HG03571 (cell line): ENCODE results near the gene SPDYE6.
"Not testable (repeated sequence)": the region's sequence is repeated elsewhere in the genome, so short reads cannot be mapped to it uniquely, and the experiment has no call there.

Experiments
- ATAC-seq: cut with Tn5 transposase; IDR thresholded peaks from one replicate; pipeline ENCODE4 v1.9.1; 2021; ENCODE audit not compliant: unreplicated experiment

SPDYE6 gene

DNA sequence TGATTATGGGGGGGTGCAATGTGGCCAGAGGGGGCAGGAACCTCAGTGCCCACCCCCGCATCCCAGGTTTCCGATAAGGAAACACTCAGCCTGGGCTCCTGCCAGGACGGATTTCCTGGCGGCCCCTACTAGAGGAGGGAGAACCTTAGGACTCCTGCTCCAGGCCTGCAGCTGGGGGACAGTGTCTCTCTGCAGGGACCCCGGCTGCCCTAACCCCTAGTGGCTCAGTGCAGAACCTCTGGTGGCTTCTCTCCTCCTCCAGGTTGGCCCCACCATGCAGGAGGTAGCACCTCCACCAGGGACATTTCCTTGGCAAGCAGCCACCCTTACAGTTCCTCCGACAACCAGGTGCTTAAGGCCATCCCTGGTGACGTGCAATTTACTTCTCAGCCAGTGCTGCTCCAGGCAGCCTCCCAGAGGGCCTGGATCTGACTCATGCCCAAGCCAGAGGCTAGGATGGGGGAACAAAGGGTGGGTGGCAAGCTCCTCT, 37.7 kb downstream of the SPDYE6 start:
- no peak for ATAC-seq

DNA sequence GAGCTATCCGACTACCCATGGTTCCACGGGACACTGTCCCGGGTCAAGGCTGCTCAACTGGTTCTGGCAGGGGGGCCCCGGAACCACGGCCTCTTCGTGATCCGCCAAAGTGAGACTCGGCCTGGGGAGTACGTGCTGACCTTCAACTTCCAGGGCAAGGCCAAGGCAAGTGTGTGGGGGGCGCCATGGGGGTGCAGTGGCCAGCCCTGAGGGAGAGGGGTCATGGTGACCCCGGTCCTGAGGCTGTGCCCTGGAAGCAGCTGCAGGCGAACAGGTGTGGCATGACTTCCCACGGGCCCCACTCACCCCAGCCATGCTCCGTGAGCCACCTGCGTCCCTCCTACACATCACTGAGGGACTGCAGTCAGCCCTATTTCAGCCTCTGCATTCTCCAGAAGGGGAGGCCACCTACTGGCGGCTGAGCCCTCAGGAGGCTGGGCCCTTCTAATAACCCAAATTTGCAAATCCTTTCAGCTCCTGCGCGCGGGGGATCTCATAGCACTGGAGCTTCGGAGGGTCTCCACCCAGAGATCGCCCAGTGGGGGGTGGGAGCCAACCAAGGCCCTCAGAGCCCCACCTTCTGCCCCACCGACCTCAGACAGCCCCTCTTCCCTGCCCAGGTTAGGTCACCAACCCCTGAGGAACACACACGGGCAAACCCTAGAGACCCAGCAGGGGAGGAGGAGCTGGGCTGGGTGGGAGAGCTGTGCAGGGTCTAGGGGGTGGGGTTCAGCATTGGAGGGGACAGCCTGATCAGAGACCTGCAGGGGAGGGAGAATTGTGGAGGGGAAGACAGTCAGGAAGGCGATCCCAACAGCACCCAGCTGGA, 38.8 kb downstream of the SPDYE6 start:
- no peak for ATAC-seq

DNA sequence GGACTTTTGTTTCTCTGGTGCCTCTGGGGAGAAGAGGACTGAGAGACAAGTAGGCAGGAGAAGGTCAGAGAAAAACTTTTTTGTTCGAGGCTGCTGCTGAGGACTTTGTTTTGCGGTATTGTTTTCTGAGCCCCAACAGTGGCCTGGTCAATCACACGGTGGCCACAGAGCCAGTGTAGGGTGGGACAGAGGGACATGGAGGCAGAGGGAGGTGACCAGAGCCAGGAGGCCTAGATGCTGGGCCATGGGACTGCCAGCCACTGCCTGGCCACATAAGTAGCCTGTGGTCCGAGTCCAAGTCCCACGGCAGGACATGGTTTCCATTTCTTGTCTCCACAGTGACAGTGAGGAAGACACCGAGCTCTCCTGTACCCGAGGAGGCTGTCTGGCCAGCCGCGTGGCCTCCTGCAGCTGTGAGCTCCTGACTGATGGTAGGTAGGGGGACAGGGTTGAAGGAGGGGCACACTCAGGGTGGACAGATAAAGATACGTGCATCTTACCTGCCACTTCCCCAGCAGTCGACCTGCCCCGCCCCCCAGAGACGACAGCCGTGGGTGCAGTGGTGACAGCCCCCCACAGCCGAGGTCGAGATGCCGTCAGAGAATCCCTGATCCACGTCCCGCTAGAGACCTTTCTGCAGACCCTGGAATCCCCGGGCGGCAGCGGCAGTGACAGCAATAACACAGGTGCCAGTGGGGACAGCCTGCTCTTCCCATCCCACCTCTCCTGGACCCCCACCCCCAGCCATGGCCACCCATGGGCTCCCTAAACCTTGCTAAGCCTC, 42.1 kb downstream of the SPDYE6 start:
- ATAC-seq, result no peak

DNA sequence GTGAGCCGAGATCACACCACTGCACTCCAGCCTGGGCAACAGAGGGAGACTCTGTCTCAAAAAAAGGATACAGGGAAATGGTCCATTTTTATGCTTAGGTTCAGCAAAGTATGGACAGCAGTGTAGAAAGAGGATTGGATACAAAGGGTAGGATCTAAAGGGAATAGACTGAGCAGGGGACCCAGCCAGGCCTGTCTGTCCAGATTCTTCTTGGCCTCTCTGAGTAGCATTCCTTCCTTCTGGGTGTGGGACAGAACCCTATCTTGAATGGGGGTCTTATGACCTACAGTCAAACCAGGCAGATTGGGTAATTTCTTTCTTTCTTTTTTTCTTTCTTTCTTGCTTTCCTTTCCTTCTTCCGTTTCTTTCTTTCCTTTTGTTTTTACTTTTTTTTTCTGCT, 43.9 kb downstream of the SPDYE6 start:
- ATAC-seq, result no peak

DNA sequence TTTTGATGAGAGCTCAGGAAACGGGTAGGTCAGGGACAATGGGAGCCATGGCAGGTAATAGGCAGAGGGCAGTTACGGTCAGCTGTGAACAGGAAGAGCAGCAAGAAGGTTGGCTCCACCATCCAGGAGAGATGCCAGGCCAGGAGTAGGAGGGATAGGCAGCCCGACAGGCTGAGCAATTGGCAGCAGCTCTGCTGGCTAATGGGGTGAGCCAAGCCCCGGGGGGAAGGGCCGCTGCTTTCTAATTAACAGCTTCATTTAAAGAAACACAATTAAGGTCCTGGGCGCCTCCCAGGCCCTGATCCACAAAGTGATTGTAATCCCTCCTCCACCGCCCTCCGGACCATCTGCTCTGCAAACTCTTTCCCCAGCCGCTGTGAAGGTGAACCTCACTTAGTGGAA, 45.8 kb downstream of the SPDYE6 start:
- ATAC-seq, result no peak

DNA sequence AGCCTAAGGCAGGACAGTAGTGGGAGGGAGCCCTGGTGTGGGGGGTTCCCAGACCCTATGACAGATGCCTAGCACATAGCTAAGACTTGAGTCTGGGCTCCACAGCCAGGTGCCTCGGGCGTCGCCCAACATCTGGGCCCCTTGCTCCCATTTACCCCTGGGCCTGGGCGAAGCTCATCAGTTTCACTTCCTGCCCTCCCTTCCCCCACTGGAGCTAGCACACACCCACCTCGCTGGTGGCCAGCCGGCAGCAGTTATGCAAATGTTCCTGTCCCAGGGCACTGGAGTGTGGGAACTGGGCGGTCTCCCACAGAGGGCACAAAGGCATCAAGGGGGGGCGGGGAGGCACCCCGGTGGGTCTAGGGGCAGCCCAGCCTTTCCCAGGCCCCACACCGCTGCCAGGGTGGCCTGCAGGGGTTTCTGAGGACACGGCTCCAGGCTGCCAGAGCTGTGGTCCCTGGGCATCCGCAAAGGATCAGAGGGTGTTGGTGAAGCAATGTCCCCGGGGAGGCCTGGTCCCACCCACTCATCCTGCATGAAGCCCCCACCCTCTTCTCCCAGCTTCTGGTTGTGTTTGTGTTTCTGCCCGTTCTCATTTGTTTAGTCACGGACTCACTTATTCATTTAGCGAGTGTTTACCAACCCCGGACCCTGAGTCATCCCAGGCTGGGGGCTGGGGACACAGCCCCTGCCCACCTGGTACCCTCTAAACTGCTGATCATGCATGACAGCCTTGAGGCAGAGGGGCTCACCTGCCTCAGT, 49.1 kb downstream of the SPDYE6 start:
- peak; percentile 76 for ATAC-seq

DNA sequence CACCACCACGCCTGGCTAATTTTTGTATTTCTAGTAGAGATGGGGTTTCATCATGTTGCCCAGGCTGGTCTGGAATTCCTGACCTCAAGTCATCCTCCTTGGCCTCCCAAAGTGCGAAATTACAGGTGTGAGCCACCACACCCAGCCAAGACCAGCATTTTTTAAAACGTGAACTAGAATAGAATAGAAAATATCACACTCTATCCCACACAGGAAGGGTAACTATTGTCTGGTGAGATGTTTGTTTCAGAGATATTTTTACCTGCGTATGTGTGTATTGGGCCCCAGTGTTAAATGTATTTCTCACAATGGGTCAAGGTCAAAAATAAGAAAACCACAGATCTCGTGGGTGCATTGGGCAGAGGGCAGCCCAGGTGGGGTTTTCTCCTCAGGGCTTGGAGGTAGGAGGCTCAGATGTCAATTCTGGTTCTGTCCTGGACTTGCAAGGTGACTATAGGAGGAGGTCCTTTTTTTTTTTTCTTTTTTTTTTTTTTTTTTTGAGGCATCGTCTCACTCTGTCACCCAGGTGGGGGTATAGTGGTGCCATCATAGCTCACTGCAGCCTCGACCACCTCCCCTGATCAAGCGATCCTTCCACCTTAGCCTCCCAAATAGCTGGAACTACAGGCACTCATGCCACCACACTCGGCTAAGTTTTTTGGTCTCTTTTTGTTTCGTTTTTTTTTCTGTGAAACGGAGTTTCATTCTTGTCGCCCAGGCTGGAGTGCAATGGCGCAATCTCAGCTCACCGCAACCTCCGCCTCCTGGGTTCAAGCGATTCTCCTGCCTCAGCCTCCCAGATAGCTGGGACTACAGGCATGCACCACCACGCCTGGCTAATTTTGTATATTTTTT, 50.6 kb downstream of the SPDYE6 start:
- no peak for ATAC-seq

DNA sequence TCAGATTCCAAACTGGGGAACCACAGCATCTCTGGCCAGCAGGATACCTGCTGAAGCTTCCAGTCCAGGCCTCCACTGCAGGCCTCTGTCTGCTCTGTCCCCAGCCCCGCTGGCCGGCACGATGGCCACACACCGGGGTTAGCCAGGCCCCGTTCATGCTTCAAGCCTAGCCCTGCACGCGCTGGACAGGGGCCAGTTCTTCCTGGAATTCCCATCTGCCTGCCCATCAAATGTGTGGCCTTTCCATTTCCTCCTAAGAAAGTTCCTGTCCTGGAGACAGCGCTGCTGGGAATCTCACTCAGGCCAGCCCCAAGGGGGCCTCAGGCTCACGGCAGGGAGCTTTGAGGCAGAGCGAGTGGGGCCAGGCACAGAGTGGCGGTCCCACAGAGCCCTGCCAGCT, 51.6 kb downstream of the SPDYE6 start:
- no peak for ATAC-seq

DNA sequence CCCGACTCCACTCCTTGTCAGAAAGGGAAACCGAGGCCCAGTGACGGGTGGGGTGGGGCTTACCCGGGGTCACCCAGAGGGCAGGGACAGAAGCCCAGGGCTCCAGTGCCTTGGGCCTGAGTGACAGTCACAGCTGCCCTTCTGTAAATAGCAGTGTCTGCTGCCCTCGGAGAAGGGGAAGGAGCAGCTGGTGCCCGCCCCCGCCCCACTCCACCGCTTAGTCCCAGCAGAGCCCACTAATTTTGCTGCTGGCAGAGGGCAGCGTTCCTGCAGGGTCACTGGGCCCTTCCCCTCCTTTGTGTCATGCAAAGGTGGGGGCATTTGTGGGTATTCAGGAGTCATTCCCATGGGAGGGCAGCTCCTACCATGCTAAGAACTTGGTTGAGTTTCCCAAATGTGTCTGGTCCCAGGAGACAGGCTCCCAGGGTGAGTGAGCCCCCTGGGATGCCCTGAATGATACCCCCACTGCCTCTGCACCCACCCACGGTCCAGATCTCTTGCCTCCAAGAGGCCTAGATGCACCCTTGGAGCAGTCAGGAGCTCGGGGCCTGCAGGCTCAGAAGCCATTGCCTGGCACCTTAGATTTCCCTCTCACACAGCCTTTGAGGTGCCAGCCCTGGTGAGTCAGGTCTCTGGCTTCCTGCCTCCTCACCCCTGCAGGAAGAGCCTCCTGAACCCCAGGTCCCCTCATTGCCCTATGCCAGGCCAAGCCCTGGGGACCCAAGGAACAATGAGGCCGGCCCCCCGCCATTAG, 52.4 kb downstream of the SPDYE6 start:
- no peak for ATAC-seq

DNA sequence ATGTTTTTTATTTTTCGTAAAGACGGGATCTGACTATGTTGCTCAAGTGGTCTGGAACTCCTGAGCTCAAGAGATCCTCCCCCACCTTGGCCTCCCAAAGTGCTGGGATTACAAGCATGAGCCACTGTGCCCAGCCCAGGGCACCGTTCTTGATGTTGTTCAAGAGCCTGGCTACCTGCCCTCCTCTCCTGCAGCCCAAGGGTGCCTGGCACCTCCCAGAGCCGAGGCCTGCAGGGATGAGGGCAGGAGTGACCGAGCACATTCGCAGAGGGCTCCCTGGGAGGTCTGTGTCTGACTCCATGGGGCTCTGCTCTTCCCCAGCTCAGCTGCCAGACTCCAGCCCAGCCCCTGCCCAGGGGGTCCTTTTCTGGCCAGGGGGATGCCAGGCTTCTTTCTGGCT, 54.2 kb downstream of the SPDYE6 start:
- no peak for ATAC-seq

DNA sequence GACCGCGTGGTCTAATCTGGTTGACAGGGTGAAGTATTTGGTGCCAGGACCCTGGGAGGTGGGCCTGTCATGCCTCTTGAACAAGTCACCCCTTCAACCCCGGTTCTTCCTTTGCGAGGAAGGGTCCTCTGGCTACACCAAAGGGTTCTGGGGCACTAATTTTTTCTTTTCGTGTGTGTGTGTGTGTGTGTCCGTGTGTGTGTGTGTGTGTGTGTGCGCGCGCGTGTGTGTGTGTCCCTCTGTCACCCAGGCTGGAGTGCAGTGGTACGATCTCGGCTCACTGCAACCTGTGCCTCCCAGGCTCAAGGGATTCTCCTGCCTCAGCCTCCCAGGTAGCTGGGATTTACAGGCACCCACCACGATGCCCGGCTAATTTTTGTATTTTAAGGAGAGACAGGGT, 54.9 kb downstream of the SPDYE6 start:
- ATAC-seq, result not testable (repeated sequence)

DNA sequence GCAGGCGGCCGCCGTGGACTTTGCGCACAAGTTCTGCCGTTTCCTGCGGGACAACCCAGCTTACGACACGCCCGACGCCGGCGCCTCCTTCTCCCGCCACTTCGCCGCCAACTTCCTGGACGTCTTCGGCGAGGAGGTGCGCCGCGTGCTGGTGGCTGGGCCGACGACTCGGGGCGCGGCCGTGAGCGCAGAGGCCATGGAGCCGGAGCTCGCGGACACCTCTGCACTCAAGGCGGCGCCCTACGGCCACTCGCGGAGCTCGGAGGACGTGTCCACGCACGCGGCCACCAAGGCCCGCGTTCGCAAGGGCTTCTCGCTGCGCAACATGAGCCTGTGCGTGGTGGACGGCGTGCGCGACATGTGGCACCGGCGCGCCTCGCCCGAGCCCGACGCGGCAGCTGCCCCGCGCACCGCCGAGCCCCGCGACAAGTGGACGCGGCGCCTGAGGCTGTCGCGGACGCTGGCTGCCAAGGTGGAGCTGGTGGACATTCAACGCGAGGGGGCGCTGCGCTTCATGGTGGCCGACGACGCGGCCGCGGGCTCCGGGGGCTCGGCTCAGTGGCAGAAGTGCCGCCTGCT, 55.5 kb downstream of the SPDYE6 start:
- no peak for ATAC-seq

DNA sequence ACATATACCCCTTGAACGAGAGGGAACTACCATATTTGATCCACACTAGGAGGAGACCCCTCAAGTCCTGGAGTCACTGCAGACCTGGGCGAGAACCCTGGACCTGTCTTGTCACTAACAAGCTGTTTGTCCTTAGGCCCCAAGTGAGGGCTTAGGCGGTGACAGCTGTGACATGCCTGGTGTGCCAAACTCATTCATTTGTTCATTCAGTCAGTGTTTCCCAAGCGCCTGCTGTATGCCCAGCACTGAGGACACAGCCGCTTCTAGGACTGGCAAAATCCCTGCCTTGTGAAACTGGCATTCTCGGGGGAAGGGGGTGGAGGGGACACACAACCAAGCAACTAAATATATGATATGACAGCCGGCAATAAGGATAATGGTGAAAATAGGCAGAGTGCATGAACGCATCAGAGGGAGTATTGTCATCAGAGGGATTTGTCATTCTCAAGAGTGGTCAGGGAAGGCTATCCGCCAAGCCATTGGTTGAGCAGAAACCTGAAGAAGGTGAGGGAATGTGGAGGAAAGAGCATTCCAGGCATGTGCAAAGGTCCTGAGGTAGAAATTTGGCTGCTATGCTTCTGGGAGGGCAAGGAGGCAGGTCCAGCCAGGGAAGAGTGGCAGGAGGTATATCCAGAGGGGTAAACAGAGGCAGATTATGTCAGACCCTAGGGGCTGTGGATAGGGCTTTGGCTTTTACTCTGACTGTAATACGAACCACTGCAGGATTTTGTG, 58.6 kb downstream of the SPDYE6 start:
- no peak for ATAC-seq

DNA sequence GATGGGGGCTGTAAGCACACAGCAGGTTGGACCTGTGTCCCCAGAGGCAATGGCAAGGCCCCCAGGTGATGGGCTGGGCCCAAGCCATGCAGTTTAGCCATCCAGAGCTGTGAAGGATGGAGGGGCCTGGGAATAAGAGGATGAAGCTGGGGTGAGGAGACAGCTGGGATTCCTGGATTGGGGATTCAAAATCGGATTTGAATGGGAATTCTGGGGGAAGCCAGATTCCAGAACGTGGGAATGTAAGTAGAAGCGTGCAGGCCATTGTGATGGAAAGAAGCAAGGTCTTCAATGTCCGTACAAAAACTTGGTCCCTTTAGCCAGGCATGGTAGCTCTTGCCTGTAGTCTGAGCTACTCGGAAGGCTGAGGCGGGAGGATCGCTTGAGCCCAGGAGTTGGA, 59.7 kb downstream of the SPDYE6 start:
- ATAC-seq, result no peak

DNA sequence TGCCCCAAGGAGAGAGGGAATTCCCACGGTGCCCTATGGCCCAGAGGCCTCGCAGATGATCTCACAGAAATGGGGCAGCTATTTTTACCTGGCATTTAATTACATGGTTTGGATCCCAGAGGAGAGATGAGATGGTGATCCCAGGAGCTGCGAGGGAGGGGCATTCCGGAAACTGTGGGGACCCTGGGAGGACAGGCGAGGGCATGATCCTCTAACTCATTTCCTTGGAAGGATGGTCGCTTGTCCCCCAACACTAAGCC, 60.1 kb downstream of the SPDYE6 start:
- no peak for ATAC-seq
